Measurements from ENCODE around the gene MARCHF5.

GRCh38 chr10:92316610-92317009, 25.6 kb downstream of the MARCHF5 start:
- TF ChIP-seq CTCF (IDR thresholded peaks at IDR 0.05; ENCODE audit: low read length) (no peak), EZH2phosphoT487 (IDR thresholded peaks at IDR 0.05; ENCODE audit: low read length) (no peak), EZH2 (optimal IDR thresholded peaks at IDR 0.05; ENCODE audit: low read depth, low read length) (no peak)
